ENCODE results near the gene GPR160. TPM values are rescaled to one million over a fixed set of nuclear protein-coding genes. Genes with fewer than 3 reads are reported as not detected.
A peak's percentile ranks its signal among the peaks of the same experiment; 100 is the strongest.

GPR160 gene
- total RNA-seq, 5 donors from 2014 or later (not counting 1 experiment from before 2014, with no cell fraction given), result 4.3 to 8.4 (median 5.9) TPM

DNA sequence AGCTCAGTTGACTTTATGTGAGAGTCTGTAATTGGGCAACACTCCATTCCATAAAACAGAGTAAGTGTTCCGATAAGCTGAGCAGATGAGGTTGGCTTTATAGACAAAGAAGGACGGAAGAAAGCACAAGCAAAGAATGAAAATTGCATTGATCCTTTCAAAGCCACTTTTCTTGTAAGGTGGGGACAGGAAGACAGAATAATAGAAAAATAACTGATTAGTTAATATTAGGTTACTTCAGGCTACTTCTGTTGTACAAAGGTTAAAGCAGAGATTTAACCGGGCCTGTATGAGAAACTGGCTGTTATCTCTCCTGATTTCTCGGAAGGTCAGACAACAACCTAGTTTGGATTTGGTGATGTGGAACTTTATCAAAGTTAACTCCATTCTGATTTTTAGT lies 15.5 kb upstream of the GPR160 start:
- Histone ChIP-seq H3K4me1 (ENCODE audit: control insufficient read depth in 1 of 2, extremely low read depth in 1 of 2, insufficient read depth in 2 of 2, low read length in 2 of 2) (peaks cover 0 to 2% of the 10 kb centered on the region in 2 experiments), H3K36me3 (ENCODE audit: control insufficient read depth in 2 of 2, extremely low read depth in 1 of 2, insufficient read depth in 1 of 2, low read length in 1 of 2) (no peaks in the 10 kb centered on the region), H3K27me3 (replicated peaks in 1 of 2; ENCODE audit: control insufficient read depth in 2 of 2, extremely low read depth in 1 of 2, insufficient read depth in 2 of 2, low read length in 1 of 2) (no peaks in the 10 kb centered on the region), H3K9me3 (no peaks in the 10 kb centered on the region), H3K4me3 (ENCODE audit: control insufficient read depth in 1 of 2, extremely low read depth in 1 of 2, low read length in 1 of 2) (no peak overlapping the region), H3K27ac (ENCODE audit: low read length) (no peak overlapping the region)
- ATAC-seq (replicated peaks in 1 of 4), result no peak
- peaks cover 0 to 5% of the 10 kb centered on the region in 2 donors for H3K27me3 Mint-ChIP-seq
- POLR2A ChIA-PET, result no interaction called here
- H3K4me1 Mint-ChIP-seq, result peaks cover 21 to 26% (median 25%) of the 10 kb centered on the region in 3 donors
- no CpG with 5 or more reads among the region's 4 CpGs for WGBS (ENCODE audit: insufficient coverage)
- H3K36me3 Mint-ChIP-seq, result no peaks in the 10 kb centered on the region
- H3K27ac Mint-ChIP-seq, result no peak overlapping the region
- DNase-seq, result no peak
- peaks cover 0 to 4% (median 0%) of the 10 kb centered on the region in 3 donors for H3K9me3 Mint-ChIP-seq
- H3K4me3 Mint-ChIP-seq, result no peak overlapping the region
- CTCF ChIA-PET, result interaction anchor here in 1 of 2 donors (2.0 kb wide), 1 partner anchor 11 kb away, joined by 14 read pairs; no protein-coding TSS in a partner anchor

DNA sequence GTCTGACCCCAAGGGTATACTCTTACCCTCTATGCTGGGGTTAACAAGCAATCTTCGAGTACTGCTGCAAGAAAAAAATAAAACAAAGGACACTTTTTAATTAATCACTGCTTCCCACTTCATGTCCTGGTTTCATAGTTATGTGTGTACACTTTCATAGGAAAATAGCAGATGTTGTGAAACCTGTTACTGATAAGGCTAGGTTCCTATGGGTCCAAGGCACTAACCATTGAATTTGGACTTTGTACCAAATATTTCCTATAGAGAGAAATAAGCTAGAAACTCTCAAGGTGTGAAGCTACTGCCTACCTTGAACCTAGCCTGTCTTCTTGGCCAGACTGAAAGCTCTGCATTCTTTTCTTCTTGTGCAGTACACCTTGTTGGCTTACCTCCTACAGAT lies 14.6 kb upstream of the GPR160 start:
- Histone ChIP-seq H3K36me3 (ENCODE audit: control insufficient read depth in 2 of 2, extremely low read depth in 1 of 2, insufficient read depth in 1 of 2, low read length in 1 of 2) (no peaks in the 10 kb centered on the region), H3K4me1 (ENCODE audit: control insufficient read depth in 1 of 2, extremely low read depth in 1 of 2, insufficient read depth in 2 of 2, low read length in 2 of 2) (peaks cover 3 to 7% of the 10 kb centered on the region in 2 experiments), H3K27me3 (replicated peaks in 1 of 2; ENCODE audit: control insufficient read depth in 2 of 2, extremely low read depth in 1 of 2, insufficient read depth in 2 of 2, low read length in 1 of 2) (no peaks in the 10 kb centered on the region), H3K27ac (ENCODE audit: low read length) (no peak overlapping the region), H3K9me3 (no peaks in the 10 kb centered on the region), H3K4me3 (ENCODE audit: control insufficient read depth in 1 of 2, extremely low read depth in 1 of 2, low read length in 1 of 2) (no peak overlapping the region)
- H3K4me3 Mint-ChIP-seq, result no peak overlapping the region
- ChIA-PET CTCF (no interaction called here), POLR2A (interaction anchor here in 1 of 2 donors (0.5 kb wide), 1 partner anchor 8 kb away, joined by 3 read pairs; no protein-coding TSS in a partner anchor)
- H3K9me3 Mint-ChIP-seq, result peaks cover 0 to 4% (median 0%) of the 10 kb centered on the region in 3 donors
- no peak for ATAC-seq (replicated peaks in 1 of 4)
- H3K4me1 Mint-ChIP-seq, result peaks cover 29 to 32% (median 31%) of the 10 kb centered on the region in 3 donors
- WGBS (ENCODE audit: insufficient coverage), result no CpG with 5 or more reads among the region's 1 CpG
- H3K27ac Mint-ChIP-seq, result no peak overlapping the region
- H3K36me3 Mint-ChIP-seq, result no peaks in the 10 kb centered on the region
- peaks cover 0 to 5% of the 10 kb centered on the region in 2 donors for H3K27me3 Mint-ChIP-seq
- DNase-seq, result no peak

DNA sequence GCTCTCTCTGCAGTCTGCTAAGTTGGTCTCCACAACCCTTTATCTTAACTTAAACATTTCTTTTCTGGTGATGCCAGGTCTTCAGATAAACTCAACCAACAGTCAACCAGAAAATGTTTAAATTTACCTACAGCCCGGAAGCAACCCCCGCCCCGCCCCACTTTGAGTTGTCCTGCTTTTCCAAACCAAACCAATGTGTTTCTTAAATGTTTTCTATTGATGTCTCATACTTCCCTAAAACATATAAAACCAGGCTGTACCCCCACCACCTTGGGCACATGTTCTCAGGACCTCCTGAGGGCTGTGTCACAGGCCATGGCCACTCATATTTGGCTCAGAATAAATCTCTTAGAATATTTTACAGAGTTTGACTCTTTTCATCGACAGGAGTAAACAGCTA lies 13.2 kb upstream of the GPR160 start:
- peaks cover 0 to 4% (median 4%) of the 10 kb centered on the region in 3 donors for H3K9me3 Mint-ChIP-seq
- no peaks in the 10 kb centered on the region for H3K9me3 ChIP-seq
- peaks cover 4% of the 10 kb centered on the region for H3K36me3 Mint-ChIP-seq
- H3K36me3 ChIP-seq (ENCODE audit: control insufficient read depth in 2 of 2, extremely low read depth in 1 of 2, insufficient read depth in 1 of 2, low read length in 1 of 2), result no peaks in the 10 kb centered on the region
- H3K27ac Mint-ChIP-seq, result no peak overlapping the region
- peaks cover 31 to 38% (median 33%) of the 10 kb centered on the region in 3 donors for H3K4me1 Mint-ChIP-seq
- H3K27ac ChIP-seq (ENCODE audit: low read length), result no peak overlapping the region
- peaks cover 3 to 7% of the 10 kb centered on the region in 2 experiments for H3K4me1 ChIP-seq (ENCODE audit: control insufficient read depth in 1 of 2, extremely low read depth in 1 of 2, insufficient read depth in 2 of 2, low read length in 2 of 2)
- H3K4me3 ChIP-seq (ENCODE audit: control insufficient read depth in 1 of 2, extremely low read depth in 1 of 2, low read length in 1 of 2), result no peak overlapping the region
- CTCF ChIA-PET, result no interaction called here
- no CpG with 5 or more reads among the region's 4 CpGs for WGBS (ENCODE audit: insufficient coverage)
- DNase-seq (no peak), ATAC-seq (replicated peaks in 1 of 4) (no peak)
- POLR2A ChIA-PET, result no interaction called here
- no peak overlapping the region for H3K4me3 Mint-ChIP-seq
- no peaks in the 10 kb centered on the region for H3K27me3 Mint-ChIP-seq
- no peaks in the 10 kb centered on the region for H3K27me3 ChIP-seq (replicated peaks in 1 of 2; ENCODE audit: control insufficient read depth in 2 of 2, extremely low read depth in 1 of 2, insufficient read depth in 2 of 2, low read length in 1 of 2)

DNA sequence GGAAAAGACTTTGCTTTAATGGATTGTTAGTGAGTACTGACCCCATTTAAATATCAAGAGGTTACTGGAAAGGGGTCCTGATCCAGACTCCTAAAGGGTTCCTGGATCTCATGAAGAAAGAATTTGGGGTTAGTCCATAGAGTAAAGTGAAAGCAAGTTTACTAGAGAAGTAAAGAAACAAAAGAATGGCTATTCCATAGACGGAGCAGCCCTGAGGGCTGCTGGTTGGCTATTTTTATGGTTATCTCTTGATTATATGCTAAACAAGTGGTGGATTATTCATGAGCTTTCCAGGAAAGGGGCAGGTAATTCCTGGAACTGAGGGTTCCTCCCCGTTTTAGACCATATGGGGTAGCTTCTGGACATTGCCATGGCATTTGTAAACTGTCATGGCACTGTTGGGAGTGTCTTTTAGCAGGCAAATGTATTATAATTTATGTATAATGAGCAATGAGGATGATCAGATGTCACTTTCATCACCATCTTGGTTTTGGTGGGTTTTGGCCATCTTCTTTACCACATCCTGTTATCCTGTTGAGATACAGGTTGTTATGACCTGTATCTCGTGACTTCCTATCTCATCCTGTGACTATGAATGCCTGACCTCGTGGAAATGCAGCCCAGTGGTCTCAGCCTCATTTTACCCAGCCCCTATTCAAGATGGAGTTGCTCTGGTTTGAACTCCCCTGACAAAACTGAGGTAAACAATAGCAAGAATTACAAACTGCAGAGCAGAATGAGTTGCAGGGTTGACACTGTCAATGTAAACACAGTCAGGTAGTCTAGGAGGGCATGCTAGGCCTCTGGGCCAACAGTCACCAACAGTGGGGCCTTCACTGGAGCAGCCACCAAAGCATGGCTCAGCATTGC lies 10.3 kb upstream of the GPR160 start:
- ChIA-PET CTCF (interaction anchor here (0.6 kb wide), 2 partner anchors 48 to 63 kb away, joined by 3 to 4 read pairs; no protein-coding TSS in a partner anchor), POLR2A (interaction anchor here (0.6 to 1.0 kb wide), 2 partner anchors 20 to 254 kb away, joined by 3 to 5 read pairs; no protein-coding TSS in a partner anchor)
- peak overlapping the region in 1 of 3 donors; percentile 4 for H3K4me3 Mint-ChIP-seq
- peak overlapping the region; percentile 28 to 80 for H3K27ac Mint-ChIP-seq
- H3K4me3 ChIP-seq (ENCODE audit: control insufficient read depth in 1 of 2, extremely low read depth in 1 of 2, low read length in 1 of 2), result no peak overlapping the region
- DNase-seq (peak in 4 of 35 experiments; percentile 8 to 16 (median 13)), ATAC-seq (replicated peaks in 1 of 4) (peak in 2 of 4 experiments; percentile 60 to 89)
- H3K36me3 Mint-ChIP-seq, result peaks cover 4% of the 10 kb centered on the region
- H3K4me1 Mint-ChIP-seq, result peaks cover 27 to 40% (median 27%) of the 10 kb centered on the region in 3 donors
- H3K27me3 Mint-ChIP-seq, result no peaks in the 10 kb centered on the region
- no peaks in the 10 kb centered on the region for H3K27me3 ChIP-seq (replicated peaks in 1 of 2; ENCODE audit: control insufficient read depth in 2 of 2, extremely low read depth in 1 of 2, insufficient read depth in 2 of 2, low read length in 1 of 2)
- WGBS (ENCODE audit: insufficient coverage), result 67% methylated on average over 1 of the region's 4 CpGs
- no peaks in the 10 kb centered on the region for H3K36me3 ChIP-seq (ENCODE audit: control insufficient read depth in 2 of 2, extremely low read depth in 1 of 2, insufficient read depth in 1 of 2, low read length in 1 of 2)
- no peak overlapping the region for H3K27ac ChIP-seq (ENCODE audit: low read length)
- H3K9me3 Mint-ChIP-seq, result peaks cover 0 to 4% (median 4%) of the 10 kb centered on the region in 3 donors
- H3K4me1 ChIP-seq (ENCODE audit: control insufficient read depth in 1 of 2, extremely low read depth in 1 of 2, insufficient read depth in 2 of 2, low read length in 2 of 2), result peaks cover 3 to 9% of the 10 kb centered on the region in 2 experiments
- no peaks in the 10 kb centered on the region for H3K9me3 ChIP-seq

DNA sequence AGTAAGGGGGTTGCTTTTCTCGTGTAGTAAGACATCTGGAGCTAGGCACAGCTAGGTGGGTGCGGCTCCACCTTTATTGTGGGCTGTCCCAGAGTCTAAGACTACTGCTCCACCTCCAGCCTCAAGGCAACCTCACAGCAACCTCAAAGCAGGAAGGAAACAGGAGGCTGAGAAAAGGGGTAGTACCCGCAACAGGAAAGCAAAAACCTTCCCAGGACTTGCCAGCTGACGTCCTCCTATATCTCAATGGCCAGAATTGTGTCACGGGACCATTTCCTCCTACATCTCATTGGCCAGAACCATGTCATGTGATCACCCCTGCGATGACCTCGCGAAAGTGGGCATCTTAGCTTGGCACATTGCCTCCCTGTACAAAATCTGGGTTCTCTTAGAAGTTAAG lies 4.3 kb upstream of the GPR160 start:
- Mint-ChIP-seq H3K9me3 (peaks cover 0 to 4% (median 0%) of the 10 kb centered on the region in 3 donors), H3K4me1 (peaks cover 37 to 43% (median 40%) of the 10 kb centered on the region in 3 donors), H3K27me3 (no peaks in the 10 kb centered on the region), H3K27ac (peak overlapping the region; percentile 73 to 79), H3K36me3 (peaks cover 4% of the 10 kb centered on the region), H3K4me3 (peak overlapping the region in 2 of 3 donors; percentile 18 to 65)
- ChIA-PET POLR2A (interaction anchor here (1.3 to 1.5 kb wide), 2 partner anchors 12 to 68 kb away, joined by 3 read pairs; no protein-coding TSS in a partner anchor), CTCF (interaction anchor here (1.2 to 2.7 kb wide), 2 partner anchors 12 to 46 kb away, joined by 3 to 14 read pairs; no protein-coding TSS in a partner anchor)
- Histone ChIP-seq H3K4me1 (ENCODE audit: control insufficient read depth in 1 of 2, extremely low read depth in 1 of 2, insufficient read depth in 2 of 2, low read length in 2 of 2) (peaks cover 20 to 33% of the 10 kb centered on the region in 2 experiments), H3K36me3 (ENCODE audit: control insufficient read depth in 2 of 2, extremely low read depth in 1 of 2, insufficient read depth in 1 of 2, low read length in 1 of 2) (no peaks in the 10 kb centered on the region), H3K27ac (ENCODE audit: low read length) (peak overlapping the region; percentile 35), H3K4me3 (ENCODE audit: control insufficient read depth in 1 of 2, extremely low read depth in 1 of 2, low read length in 1 of 2) (no peak overlapping the region), H3K9me3 (no peaks in the 10 kb centered on the region), H3K27me3 (replicated peaks in 1 of 2; ENCODE audit: control insufficient read depth in 2 of 2, extremely low read depth in 1 of 2, insufficient read depth in 2 of 2, low read length in 1 of 2) (peaks cover 0 to 3% of the 10 kb centered on the region in 2 experiments)
- peak; percentile 23 to 77 (median 56) for DNase-seq
- WGBS (ENCODE audit: insufficient coverage), result 7% methylated on average over 3 of the region's 8 CpGs
- peak; percentile 74 to 83 (median 80) for ATAC-seq (replicated peaks in 1 of 4)

DNA sequence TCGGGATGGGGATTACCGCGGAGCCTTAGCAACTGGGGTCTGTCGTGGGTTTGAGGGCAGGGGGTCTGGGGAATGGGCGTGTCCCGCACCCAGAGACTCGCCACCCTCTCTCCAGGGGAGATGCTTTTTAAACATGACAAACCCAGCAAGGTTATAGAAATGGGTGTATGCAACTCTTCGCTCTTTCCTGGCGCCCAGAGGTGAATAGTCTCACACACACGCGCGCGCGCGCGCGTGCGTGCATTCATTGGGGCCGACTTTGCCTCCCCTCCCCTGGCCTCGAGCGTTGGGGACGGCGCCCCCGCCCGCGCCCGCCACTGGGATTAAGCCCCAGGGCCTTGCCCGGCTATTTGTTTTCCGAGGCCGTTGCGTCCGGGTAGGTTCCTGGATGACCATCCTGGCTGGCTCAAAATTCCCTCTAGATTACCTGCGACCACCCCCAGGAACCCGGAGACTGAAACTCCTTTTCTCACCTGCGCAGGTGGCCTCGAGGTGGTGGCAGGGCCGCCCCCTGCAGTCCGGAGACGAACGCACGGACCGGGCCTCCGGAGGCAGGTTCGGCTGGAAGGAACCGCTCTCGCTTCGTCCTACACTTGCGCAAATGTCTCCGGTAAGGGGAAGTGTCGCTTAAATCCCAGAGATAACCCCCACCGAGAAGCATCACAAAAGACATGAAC lies 777 bp downstream of the GPR160 start:
- Histone ChIP-seq H3K36me3 (ENCODE audit: control insufficient read depth in 2 of 2, extremely low read depth in 1 of 2, insufficient read depth in 1 of 2, low read length in 1 of 2) (peaks cover 0 to 3% of the 10 kb centered on the region in 2 donors), H3K27me3 (replicated peaks in 1 of 2; ENCODE audit: control insufficient read depth in 2 of 2, extremely low read depth in 1 of 2, insufficient read depth in 2 of 2, low read length in 1 of 2) (peaks cover 0 to 3% of the 10 kb centered on the region in 2 experiments), H3K4me3 (ENCODE audit: control insufficient read depth in 1 of 2, extremely low read depth in 1 of 2, low read length in 1 of 2) (peak overlapping the region; percentile 59 to 79), H3K9me3 (no peaks in the 10 kb centered on the region), H3K4me1 (ENCODE audit: control insufficient read depth in 1 of 2, extremely low read depth in 1 of 2, insufficient read depth in 2 of 2, low read length in 2 of 2) (peaks cover 14 to 25% of the 10 kb centered on the region in 2 experiments), H3K27ac (ENCODE audit: low read length) (no peak overlapping the region)
- DNase-seq (peak in 33 of 35 experiments; percentile 9 to 54 (median 28)), ATAC-seq (replicated peaks in 1 of 4) (peak; percentile 30 to 43 (median 36))
- Mint-ChIP-seq H3K4me1 (peaks cover 13 to 28% (median 22%) of the 10 kb centered on the region in 3 donors), H3K27me3 (no peaks in the 10 kb centered on the region), H3K9me3 (no peaks in the 10 kb centered on the region), H3K36me3 (peaks cover 5% of the 10 kb centered on the region), H3K4me3 (peak overlapping the region; percentile 85 to 87 (median 86)), H3K27ac (peak overlapping the region in 1 of 2 donors; percentile 70)
- CTCF ChIA-PET, result interaction anchor here (0.6 to 0.7 kb wide), 3 partner anchors 9 to 276 kb away, joined by 3 to 4 read pairs (median 3); no protein-coding TSS in a partner anchor
- WGBS (ENCODE audit: insufficient coverage), result 8% methylated on average over 43 of the region's 51 CpGs
- POLR2A ChIA-PET, result no interaction called here

All from T-cell (primary cell).